Activated T-helper 17 cell treated with anti-CD3 and anti-CD28 coated beads, Interleukin-2, amount 50 U/mL, for 72 hours (primary cell): ENCODE data around the gene HLA-DPA1. TPM values are rescaled to one million over a fixed set of nuclear protein-coding genes. Genes with fewer than 3 reads are reported as not detected.
A peak's percentile ranks its signal among the peaks of the same experiment; 100 is the strongest.

Experiments used
- ATAC-seq: fragments of 150-1000 bp; cut with Tn5 transposase; replicated peaks from 2 replicates; pipeline ENCODE4 v1.10.0; 2021; ENCODE audit warnings: mild to moderate bottlenecking, moderate library complexity
- H3K27ac Mint-ChIP-seq: one replicate; pipeline ENCODE4 v1.8.0; 2022; ENCODE audit warnings: mixed read lengths
- H3K27me3 Mint-ChIP-seq: one replicate; pipeline ENCODE4 v1.8.0; 2022; ENCODE audit warnings: mixed read lengths
- H3K36me3 Mint-ChIP-seq: one replicate; pipeline ENCODE4 v1.8.0; 2022; ENCODE audit warnings: low read depth, mild to moderate bottlenecking, mixed read lengths
- H3K4me1 Mint-ChIP-seq: one replicate; pipeline ENCODE4 v1.8.0; 2022; ENCODE audit warnings: mixed read lengths
- H3K4me3 Mint-ChIP-seq: one replicate; pipeline ENCODE4 v1.8.0; 2022; ENCODE audit warnings: mild to moderate bottlenecking, mixed read lengths
- H3K9me3 Mint-ChIP-seq: one replicate; pipeline ENCODE4 v1.8.0; 2022; ENCODE audit warnings: mixed read lengths
- total RNA-seq, 2 donors: library from RNA; stranded (reverse); gene quantifications; one replicate each; pipeline ENCODE4 v1.2.3, GENCODE V29; 2022

The HLA-DPA1 gene
- total RNA-seq = 100 to 1,000 TPM in 1 of 2 donors, 10 to 100 TPM in 1; 40.5 to 136 TPM

- peaks cover 25% of the 10 kb centered on the region for H3K4me1 Mint-ChIP-seq
- no peaks in the 10 kb centered on the region for H3K27me3 Mint-ChIP-seq
- peak within 1 kb of the TSS; percentile 83 for H3K4me3 Mint-ChIP-seq
- ATAC-seq = peak; percentile 85
- peak within 1 kb of the TSS; percentile 71 for H3K27ac Mint-ChIP-seq
- no peaks in the 10 kb centered on the region for H3K9me3 Mint-ChIP-seq
- peaks cover 7% of the 10 kb centered on the region for H3K36me3 Mint-ChIP-seq
Measured at GRCh38 chr6:33073431-33073871, at the start of gene HLA-DPA1. HLA-DPA1 (minus strand) TSS chr6:33073649.

DNA sequence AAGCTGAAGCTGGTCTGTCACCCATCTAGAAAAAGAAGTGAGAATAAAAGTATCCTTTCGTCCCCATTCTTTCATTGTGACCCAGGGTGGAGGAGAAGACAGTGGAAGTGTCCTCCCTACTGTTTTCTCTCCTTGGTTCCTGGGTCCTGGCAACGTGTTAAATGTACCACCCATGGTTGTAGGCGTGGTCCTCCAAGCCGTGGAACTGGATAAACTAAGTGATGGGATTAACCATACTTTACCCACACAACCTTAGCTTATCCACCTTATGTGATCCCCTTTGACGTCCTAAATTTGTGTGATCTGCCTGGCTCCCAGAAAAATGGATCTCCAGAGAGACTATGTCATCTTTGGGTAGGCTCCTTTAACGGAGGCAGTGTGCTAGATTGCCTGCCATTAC, 49.7 kb upstream of the HLA-DPA1 start:
- Mint-ChIP-seq H3K27ac (no peak overlapping the region), H3K4me3 (no peak overlapping the region), H3K9me3 (peaks cover 5% of the 10 kb centered on the region), H3K4me1 (no peaks in the 10 kb centered on the region), H3K36me3 (no peaks in the 10 kb centered on the region), H3K27me3 (peaks cover 18% of the 10 kb centered on the region)
- ATAC-seq = no peak

DNA sequence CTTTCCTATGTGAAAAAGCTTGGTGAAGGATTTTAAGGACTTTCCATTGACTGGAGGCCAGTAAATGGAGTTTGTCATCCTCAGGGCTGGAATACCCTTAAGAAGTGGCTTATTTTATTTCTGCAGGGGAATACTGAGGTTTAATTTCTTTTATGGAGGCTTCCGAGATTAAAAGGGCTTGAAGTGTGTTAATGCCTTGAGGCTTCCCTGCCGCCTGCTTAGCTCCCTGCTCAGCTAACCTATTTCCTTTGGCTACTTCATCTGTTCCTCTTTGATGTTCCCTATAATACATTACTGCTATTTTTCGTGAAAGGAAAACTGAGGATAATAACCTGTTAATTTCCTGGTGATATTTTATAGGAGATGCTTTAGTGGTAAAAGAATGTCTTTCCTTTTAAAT, 46.6 kb upstream of the HLA-DPA1 start:
- Mint-ChIP-seq H3K4me3 (no peak overlapping the region), H3K36me3 (no peaks in the 10 kb centered on the region), H3K27ac (no peak overlapping the region), H3K9me3 (peaks cover 5% of the 10 kb centered on the region), H3K27me3 (peaks cover 32% of the 10 kb centered on the region), H3K4me1 (no peaks in the 10 kb centered on the region)
- ATAC-seq = no peak

- peaks cover 40% of the 10 kb centered on the region for H3K27me3 Mint-ChIP-seq
- no peak overlapping the region for H3K4me3 Mint-ChIP-seq
Measured at GRCh38 chr6:33118525-33119123, 45.2 kb upstream of the HLA-DPA1 start.

DNA sequence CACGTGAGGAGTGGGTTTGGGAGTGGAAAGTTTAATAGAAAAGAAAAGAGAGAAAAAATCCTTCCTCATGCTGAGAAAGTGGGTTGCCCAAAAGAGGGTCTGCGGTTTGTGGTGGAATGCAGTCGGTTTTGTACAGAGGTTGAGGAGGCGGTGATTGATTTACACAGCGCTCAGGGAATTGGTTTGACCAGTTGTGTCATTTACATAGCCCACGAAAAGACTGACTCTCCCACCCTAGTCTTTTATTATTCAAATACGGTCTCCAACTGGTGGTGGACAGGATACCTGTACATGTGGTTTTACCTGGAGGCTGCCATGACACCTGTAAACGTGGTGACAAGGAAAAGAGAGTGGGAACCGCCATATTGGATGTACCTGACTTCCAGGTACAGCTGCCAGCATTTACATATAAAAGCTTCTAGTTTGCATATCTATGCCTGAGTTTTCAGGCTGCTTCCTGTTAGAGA, 44.4 kb upstream of the HLA-DPA1 start:
- no peak for ATAC-seq
- H3K36me3 Mint-ChIP-seq = no peaks in the 10 kb centered on the region
- no peaks in the 10 kb centered on the region for H3K9me3 Mint-ChIP-seq
- peak overlapping the region; percentile 23 for H3K4me3 Mint-ChIP-seq
- H3K4me1 Mint-ChIP-seq = no peaks in the 10 kb centered on the region
- no peak overlapping the region for H3K27ac Mint-ChIP-seq
- H3K27me3 Mint-ChIP-seq = peaks cover 45% of the 10 kb centered on the region

More at GRCh38 chr6:33118525-33119123, 45.2 kb upstream of the HLA-DPA1 start:
- peak; percentile 57 for ATAC-seq
- H3K9me3 Mint-ChIP-seq = peaks cover under 1% of the 10 kb centered on the region
- H3K27ac Mint-ChIP-seq = no peak overlapping the region
- H3K36me3 Mint-ChIP-seq = no peaks in the 10 kb centered on the region
- H3K4me1 Mint-ChIP-seq = no peaks in the 10 kb centered on the region

GRCh38 chr6:33116841-33117711, 43.6 kb upstream of the HLA-DPA1 start:
- H3K27me3 Mint-ChIP-seq = peaks cover 52% of the 10 kb centered on the region
- no peaks in the 10 kb centered on the region for H3K9me3 Mint-ChIP-seq
- no peak for ATAC-seq
- no peaks in the 10 kb centered on the region for H3K36me3 Mint-ChIP-seq
- H3K27ac Mint-ChIP-seq = no peak overlapping the region
- H3K4me1 Mint-ChIP-seq = no peaks in the 10 kb centered on the region
- H3K4me3 Mint-ChIP-seq = peak overlapping the region; percentile 40

DNA sequence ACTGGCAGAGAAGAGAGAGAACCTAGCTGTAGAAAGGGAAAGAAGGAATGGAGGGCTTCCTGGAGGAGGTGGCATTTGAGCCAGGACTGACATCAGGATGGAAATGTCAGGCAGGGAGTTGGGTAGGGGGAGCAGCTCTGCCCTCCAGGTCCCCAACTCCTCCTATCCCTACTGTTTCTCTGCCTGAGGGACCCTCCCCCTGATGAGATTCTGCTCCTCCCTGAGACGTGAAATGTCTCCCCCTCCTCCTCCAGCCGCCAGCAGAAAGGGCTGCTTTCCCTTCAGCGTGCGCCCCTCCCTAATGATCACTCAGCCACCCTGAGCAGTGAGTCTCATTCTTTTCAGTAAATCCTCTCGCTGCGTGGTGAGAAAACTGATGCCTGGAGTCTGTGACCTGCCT, 43.0 kb upstream of the HLA-DPA1 start:
- Mint-ChIP-seq H3K36me3 (no peaks in the 10 kb centered on the region), H3K4me1 (no peaks in the 10 kb centered on the region), H3K9me3 (no peaks in the 10 kb centered on the region), H3K27ac (no peak overlapping the region), H3K4me3 (peak overlapping the region; percentile 40), H3K27me3 (peaks cover 50% of the 10 kb centered on the region)
- ATAC-seq = no peak

DNA sequence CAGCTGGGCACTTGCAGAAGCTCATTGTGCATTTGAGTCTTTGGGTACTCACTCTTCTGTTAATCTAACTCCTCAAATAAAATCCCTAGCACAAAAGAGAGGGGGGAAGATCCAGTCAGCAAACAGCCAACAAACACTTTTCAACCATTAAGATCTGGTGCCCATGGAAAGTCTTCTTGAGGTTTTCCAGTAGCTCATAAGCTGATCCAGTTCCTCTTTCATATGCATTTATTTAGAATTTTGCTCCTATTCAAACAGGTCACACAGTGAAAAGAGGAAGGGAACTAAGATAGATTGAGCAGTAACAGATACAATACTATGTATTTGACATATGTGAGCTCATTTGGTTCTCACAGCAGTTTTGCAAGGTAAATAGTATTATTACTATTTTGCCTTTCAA, 41.0 kb upstream of the HLA-DPA1 start:
- H3K9me3 Mint-ChIP-seq = no peaks in the 10 kb centered on the region
- H3K27me3 Mint-ChIP-seq = peaks cover 62% of the 10 kb centered on the region
- H3K36me3 Mint-ChIP-seq = no peaks in the 10 kb centered on the region
- H3K4me1 Mint-ChIP-seq = no peaks in the 10 kb centered on the region
- no peak overlapping the region for H3K27ac Mint-ChIP-seq
- ATAC-seq = no peak
- no peak overlapping the region for H3K4me3 Mint-ChIP-seq

- Mint-ChIP-seq H3K4me1 (no peaks in the 10 kb centered on the region), H3K9me3 (no peaks in the 10 kb centered on the region), H3K36me3 (no peaks in the 10 kb centered on the region), H3K27ac (peak overlapping the region; percentile 20), H3K27me3 (peaks cover 65% of the 10 kb centered on the region), H3K4me3 (no peak overlapping the region)
- ATAC-seq = no peak
Measured at GRCh38 chr6:33113755-33114154, 40.3 kb upstream of the HLA-DPA1 start.

GRCh38 chr6:33112148-33112547, 38.7 kb upstream of the HLA-DPA1 start:
- Mint-ChIP-seq H3K27ac (no peak overlapping the region), H3K9me3 (no peaks in the 10 kb centered on the region), H3K27me3 (peaks cover 66% of the 10 kb centered on the region), H3K4me1 (no peaks in the 10 kb centered on the region), H3K36me3 (no peaks in the 10 kb centered on the region), H3K4me3 (no peak overlapping the region)
- ATAC-seq = peak; percentile 87

DNA sequence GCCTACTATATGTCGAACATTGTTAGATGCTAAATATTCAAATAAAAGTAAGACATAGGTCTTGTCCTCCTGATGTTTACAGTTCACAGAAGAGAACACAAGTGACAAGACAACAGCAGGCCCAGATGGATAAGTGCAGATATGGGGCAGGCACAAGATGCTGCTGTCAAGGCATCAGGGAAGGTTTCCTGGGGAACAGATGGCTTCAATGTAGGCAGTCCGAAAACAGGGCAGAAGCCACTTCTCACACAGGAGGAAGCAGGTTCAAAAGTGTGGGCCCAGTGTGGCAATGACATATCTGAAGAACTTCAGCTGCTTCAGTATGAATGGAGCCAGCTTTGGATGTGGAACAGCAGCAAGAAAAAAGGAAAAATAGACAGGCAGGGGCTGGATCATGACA, 34.9 kb upstream of the HLA-DPA1 start:
- H3K36me3 Mint-ChIP-seq = no peaks in the 10 kb centered on the region
- H3K4me1 Mint-ChIP-seq = peaks cover 9% of the 10 kb centered on the region
- peaks cover 53% of the 10 kb centered on the region for H3K27me3 Mint-ChIP-seq
- H3K4me3 Mint-ChIP-seq = no peak overlapping the region
- no peak for ATAC-seq
- H3K27ac Mint-ChIP-seq = no peak overlapping the region
- peaks cover 5% of the 10 kb centered on the region for H3K9me3 Mint-ChIP-seq

DNA sequence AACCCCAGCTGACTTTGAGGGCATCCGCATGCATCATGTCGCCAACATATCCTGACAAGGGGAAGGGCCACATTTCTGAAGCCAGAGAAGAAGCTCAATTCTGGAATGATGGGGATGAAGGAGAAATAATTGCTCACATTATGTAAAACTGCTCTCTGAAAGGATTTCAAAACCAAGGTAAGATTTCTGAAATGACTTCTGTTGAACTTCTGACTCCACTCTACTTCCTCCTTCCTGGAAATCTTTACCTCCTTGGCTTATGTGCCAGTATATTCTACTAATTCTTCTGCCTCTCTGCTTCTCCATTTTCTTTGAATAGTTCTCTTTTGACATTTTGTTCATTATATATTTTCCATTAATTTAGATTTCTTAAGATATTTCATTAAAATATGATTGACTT, 34.2 kb upstream of the HLA-DPA1 start:
- H3K27ac Mint-ChIP-seq = no peak overlapping the region
- no peak overlapping the region for H3K4me3 Mint-ChIP-seq
- no peak for ATAC-seq
- peaks cover 9% of the 10 kb centered on the region for H3K4me1 Mint-ChIP-seq
- H3K9me3 Mint-ChIP-seq = peaks cover 5% of the 10 kb centered on the region
- H3K36me3 Mint-ChIP-seq = no peaks in the 10 kb centered on the region
- peaks cover 50% of the 10 kb centered on the region for H3K27me3 Mint-ChIP-seq

DNA sequence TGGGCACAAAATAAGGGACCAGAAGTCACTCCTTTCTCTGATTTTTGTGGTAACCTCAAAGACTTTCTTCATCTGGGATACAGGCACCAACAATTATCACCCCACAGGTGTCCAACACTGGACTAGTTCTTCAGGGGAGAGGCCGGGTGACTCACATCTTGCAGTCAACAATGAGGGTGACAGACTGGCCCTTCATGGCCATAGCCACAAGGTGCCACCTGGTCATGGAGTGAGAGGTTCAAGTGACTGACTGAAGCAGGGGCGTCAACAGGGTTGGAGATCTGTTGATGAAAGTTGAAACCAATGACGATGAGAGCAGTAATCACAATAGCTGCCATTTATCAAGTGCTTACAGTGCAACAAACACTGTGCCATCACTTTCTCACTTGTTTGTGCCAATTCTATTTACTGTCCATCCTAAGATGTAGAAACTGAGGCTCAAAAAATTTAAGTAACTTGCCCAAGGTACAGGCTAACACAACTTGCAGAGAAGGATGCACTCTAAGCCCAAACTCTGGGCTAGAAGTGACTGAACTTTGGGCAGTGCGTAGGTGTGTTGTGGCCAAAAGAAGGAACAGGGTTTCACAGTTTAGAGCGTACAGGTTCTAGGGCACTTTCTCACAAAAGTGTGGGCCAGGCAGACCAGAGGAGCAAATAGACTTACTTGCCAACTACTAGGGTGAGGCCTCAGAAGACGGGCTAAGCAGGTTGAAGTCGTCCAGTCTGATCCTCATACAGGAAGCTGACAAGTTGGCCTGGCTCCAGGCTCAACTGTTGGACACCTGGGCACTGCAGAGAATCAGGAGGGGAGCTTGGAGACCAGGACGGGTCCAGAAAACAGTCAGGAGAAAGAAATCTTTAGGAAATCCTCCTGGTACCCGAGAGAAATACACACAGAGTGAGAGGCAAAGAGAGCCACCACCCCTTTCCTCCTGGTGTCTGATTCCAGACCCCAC, 32.7 kb upstream of the HLA-DPA1 start:
- Mint-ChIP-seq H3K27ac (no peak overlapping the region), H3K36me3 (no peaks in the 10 kb centered on the region), H3K27me3 (peaks cover 42% of the 10 kb centered on the region), H3K9me3 (peaks cover 8% of the 10 kb centered on the region), H3K4me3 (no peak overlapping the region), H3K4me1 (peaks cover 9% of the 10 kb centered on the region)
- peak; percentile 21 for ATAC-seq

- Mint-ChIP-seq H3K36me3 (no peaks in the 10 kb centered on the region), H3K27me3 (peaks cover 38% of the 10 kb centered on the region)
- ATAC-seq = no peak
Measured at GRCh38 chr6:33105386-33105785, 31.9 kb upstream of the HLA-DPA1 start.

More at GRCh38 chr6:33105386-33105785, 31.9 kb upstream of the HLA-DPA1 start:
- Mint-ChIP-seq H3K9me3 (peaks cover 8% of the 10 kb centered on the region), H3K4me3 (no peak overlapping the region), H3K27ac (no peak overlapping the region), H3K4me1 (peaks cover 9% of the 10 kb centered on the region)
